Fibroblast of lung (primary cell): ENCODE data around the gene LDLRAD4. TPM values are rescaled to one million over a fixed set of nuclear protein-coding genes. Genes with fewer than 3 reads are reported as not detected.
"Not testable (repeated sequence)": the region's sequence is repeated elsewhere in the genome, so short reads cannot be mapped to it uniquely, and the experiment has no call there.

Source experiments
- DNase-seq, 2 donors: peaks; one replicate each; pipeline versions ENCODE4 v3.0.0 to v3.0.0-alpha.2; 2010; ENCODE audit warnings: low read depth in 2 of 2
- H2AFZ ChIP-seq: 2 replicates; pipeline ENCODE4 v1.5.1; 2012; ENCODE audit warnings: low read length, control low read depth, inconsistent platforms
- H3K27ac ChIP-seq: 2 replicates; pipeline ENCODE4 v1.5.1; 2011; ENCODE audit warnings: low read length, control low read depth; ENCODE audit not compliant: insufficient read depth
- H3K27me3 ChIP-seq: 2 replicates; pipeline ENCODE4 v1.5.1; 2011; ENCODE audit warnings: mild to moderate bottlenecking, low read length; ENCODE audit not compliant: control insufficient read depth, insufficient read depth
- H3K36me3 ChIP-seq: 2 replicates; pipeline ENCODE4 v1.5.1; 2011; ENCODE audit warnings: low read length; ENCODE audit not compliant: control insufficient read depth, insufficient read depth
- H3K4me1 ChIP-seq: 2 replicates; pipeline ENCODE4 v1.5.1; 2011; ENCODE audit warnings: low read length; ENCODE audit not compliant: control insufficient read depth, insufficient read depth; ENCODE audit errors: extremely low read depth
- H3K4me2 ChIP-seq: 2 replicates; pipeline ENCODE4 v1.5.1; 2011; ENCODE audit warnings: low read length, control low read depth; ENCODE audit not compliant: insufficient read depth; ENCODE audit errors: extremely low read depth
- H3K4me3 ChIP-seq, 4 experiments: fragments of 200-600 bp in 1 of 4; sonication (generic) in 1 of 4; replicated peaks in 1 of 4; 2 replicates each; pipeline ENCODE4 v1.5.1; 2011 to 2016; ENCODE audit warnings: low read length in 4 of 4, low read depth in 3 of 4, mild to moderate bottlenecking in 3 of 4, control low read depth in 2 of 4, inconsistent platforms in 1 of 4, mixed read lengths in 1 of 4; ENCODE audit not compliant: insufficient read depth in 1 of 4; ENCODE audit errors: control extremely low read depth in 1 of 4
- H3K79me2 ChIP-seq: 2 replicates; pipeline ENCODE4 v1.5.1; 2012; ENCODE audit warnings: mild to moderate bottlenecking, low read length, inconsistent platforms; ENCODE audit not compliant: control insufficient read depth, insufficient read depth
- H3K9ac ChIP-seq: 2 replicates; pipeline ENCODE4 v1.5.1; 2011; ENCODE audit warnings: mild to moderate bottlenecking, low read length, control low read depth; ENCODE audit not compliant: insufficient read depth
- H3K9me3 ChIP-seq: 2 replicates; pipeline ENCODE4 v1.5.1; 2012; ENCODE audit warnings: low read depth, low read length; ENCODE audit not compliant: control insufficient read depth, insufficient read depth
- H4K20me1 ChIP-seq: 2 replicates; pipeline ENCODE4 v1.5.1; 2011; ENCODE audit warnings: low read length; ENCODE audit not compliant: control insufficient read depth, insufficient read depth; ENCODE audit errors: extremely low read depth
- EZH2 ChIP-seq: IDR thresholded peaks from 2 replicates; pipeline ENCODE4 v1.5.1; 2012; ENCODE audit warnings: low read length, control low read depth, mild to moderate bottlenecking; ENCODE audit errors: missing control alignments
- polyA plus RNA-seq, 2 donors: library from polyadenylated mRNA; depleted of rRNA in 1 of 2; stranded (reverse) in 1 of 2; unstranded in 1 of 2; fragments of >200 nt; gene quantifications; 2 replicates each; pipeline ENCODE4 v1.2.1, GENCODE V29; 2011 to 2012; ENCODE audit warnings: missing spikeins in 1 of 2
- total RNA-seq: library from RNA; depleted of rRNA; stranded (reverse); fragments of >200 nt; gene quantifications from 2 replicates; pipeline ENCODE4 v1.2.1, GENCODE V29; 2014
- TF ChIP-seq, protein P1 (sequence below), 2 donors: IDR thresholded peaks in 1 of 2; conservative IDR thresholded peaks in 1 of 2; 1 replicate in 1 of 2; 2 replicates in 1 of 2; pipeline ENCODE4 v1.5.1; 2011 to 2012; ENCODE audit warnings: low read length in 2 of 2, control low read depth in 1 of 2, inconsistent platforms in 1 of 2, low read depth in 1 of 2, mild to moderate bottlenecking in 1 of 2

Gene LDLRAD4
- total and polyA plus RNA-seq, 2 donors (not counting 1 experiment from before 2014, with no cell fraction given): not detected

DNA sequence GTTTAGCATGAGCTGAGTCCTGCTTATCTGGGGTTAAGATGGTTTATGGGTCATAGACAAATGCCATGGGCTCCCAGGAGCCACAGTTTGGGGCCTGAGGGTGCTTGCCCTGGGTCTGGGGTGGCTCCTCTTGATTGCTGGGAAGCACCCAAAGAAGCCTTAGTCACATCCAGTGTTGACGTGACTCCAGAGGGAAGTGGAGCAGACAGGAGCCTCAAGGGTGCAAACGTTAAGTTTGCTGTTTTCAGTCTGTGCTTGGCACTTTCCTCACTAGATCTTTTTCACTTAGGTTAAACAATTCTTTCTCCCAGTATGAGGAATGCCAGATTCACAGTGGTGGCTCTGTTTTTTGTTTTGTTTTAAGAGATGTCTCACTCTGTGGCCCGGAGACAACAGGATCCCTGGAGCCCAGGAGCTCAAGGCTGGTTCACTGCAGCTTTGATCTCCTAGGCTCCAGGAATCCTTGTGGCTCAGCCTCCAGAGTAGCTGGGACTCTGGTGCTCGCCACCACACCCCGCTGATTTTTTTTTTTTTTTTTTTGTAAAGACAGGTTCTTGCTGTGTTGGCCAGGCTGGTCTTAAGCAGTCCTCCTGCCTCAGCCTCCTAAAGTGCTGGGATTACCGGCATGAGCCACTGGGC, 256.5 kb downstream of the LDLRAD4 start:
- DNase-seq: peak in 1 of 2 donors; percentile 22
- no peak overlapping the region for H3K9ac ChIP-seq
- TF ChIP-seq, protein P1, sequence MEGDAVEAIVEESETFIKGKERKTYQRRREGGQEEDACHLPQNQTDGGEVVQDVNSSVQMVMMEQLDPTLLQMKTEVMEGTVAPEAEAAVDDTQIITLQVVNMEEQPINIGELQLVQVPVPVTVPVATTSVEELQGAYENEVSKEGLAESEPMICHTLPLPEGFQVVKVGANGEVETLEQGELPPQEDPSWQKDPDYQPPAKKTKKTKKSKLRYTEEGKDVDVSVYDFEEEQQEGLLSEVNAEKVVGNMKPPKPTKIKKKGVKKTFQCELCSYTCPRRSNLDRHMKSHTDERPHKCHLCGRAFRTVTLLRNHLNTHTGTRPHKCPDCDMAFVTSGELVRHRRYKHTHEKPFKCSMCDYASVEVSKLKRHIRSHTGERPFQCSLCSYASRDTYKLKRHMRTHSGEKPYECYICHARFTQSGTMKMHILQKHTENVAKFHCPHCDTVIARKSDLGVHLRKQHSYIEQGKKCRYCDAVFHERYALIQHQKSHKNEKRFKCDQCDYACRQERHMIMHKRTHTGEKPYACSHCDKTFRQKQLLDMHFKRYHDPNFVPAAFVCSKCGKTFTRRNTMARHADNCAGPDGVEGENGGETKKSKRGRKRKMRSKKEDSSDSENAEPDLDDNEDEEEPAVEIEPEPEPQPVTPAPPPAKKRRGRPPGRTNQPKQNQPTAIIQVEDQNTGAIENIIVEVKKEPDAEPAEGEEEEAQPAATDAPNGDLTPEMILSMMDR (conservative IDR thresholded peaks at IDR 0.05 in 1 of 2, IDR thresholded peaks at IDR 0.05 in 1 of 2; ENCODE audit: low read depth in 1 of 2, low read length in 2 of 2): no peak
- TF ChIP-seq EZH2: no peak

DNA sequence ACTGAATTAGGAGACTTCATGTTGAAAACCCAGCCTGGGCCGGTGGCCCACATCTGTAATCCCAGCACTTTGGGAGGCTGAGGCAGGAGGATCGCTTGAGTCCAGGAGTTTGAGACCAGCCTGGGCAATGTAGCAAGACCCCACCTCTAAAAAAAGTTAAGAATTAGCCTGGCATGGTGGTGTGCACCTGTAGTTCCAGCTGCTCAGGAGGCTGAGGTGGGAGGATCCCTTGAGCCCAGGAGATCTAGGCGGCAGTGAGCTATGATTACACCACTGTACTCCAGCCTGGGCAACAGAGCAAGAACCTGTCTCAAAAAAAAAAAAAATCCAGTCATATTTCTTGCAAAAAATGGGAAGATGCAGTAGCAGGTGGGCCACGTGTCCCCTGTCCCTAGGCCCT, 257.8 kb downstream of the LDLRAD4 start:
- not testable (repeated sequence) for H3K4me3 ChIP-seq, H3K4me2 ChIP-seq, H3K27me3 ChIP-seq, H3K4me1 ChIP-seq, H3K9me3 ChIP-seq, H3K27ac ChIP-seq, H3K36me3 ChIP-seq, DNase-seq, H4K20me1 ChIP-seq, H2AFZ ChIP-seq, H3K79me2 ChIP-seq, H3K9ac ChIP-seq

More for the DNA sequence above, 256.5 kb downstream of the LDLRAD4 start:
- Histone ChIP-seq H4K20me1 (no peaks in the 10 kb centered on the region), H3K27me3 (no peaks in the 10 kb centered on the region), H3K4me3 (no peak overlapping the region), H3K4me2 (no peak overlapping the region), H3K36me3 (no peaks in the 10 kb centered on the region), H3K9me3 (no peaks in the 10 kb centered on the region), H2AFZ (no peak overlapping the region), H3K4me1 (no peaks in the 10 kb centered on the region), H3K79me2 (no peaks in the 10 kb centered on the region), H3K27ac (no peak overlapping the region)

DNA sequence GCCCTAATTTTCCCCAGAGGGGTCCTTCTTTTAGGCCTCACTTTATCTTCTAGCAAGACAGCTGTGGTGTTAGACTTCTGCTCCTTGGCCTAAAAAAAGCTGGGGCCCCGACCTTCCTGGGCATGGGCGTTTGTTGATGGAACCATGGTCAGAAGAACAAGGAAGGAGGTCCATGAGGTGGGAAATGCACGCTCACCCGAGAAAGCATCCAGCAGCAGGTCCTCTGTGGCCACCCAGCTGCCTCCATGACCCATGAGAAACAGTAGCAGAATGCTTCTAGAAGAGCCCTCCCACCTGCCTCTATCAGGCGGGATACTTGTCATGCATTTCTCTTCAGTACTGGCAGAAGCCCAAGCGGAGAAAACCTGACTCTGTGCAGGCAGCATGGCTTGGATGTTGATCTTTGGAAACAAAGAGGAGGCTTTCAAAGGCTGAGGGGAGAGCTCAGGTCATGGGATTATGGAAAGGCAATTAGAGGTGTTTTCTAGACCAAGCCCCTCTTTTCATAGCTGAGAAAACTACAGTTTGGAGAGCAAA, 258.7 kb downstream of the LDLRAD4 start:
- no peak overlapping the region for H3K4me3 ChIP-seq
- H3K9ac ChIP-seq: no peak overlapping the region
- H2AFZ ChIP-seq: no peak overlapping the region
- H3K4me1 ChIP-seq: no peaks in the 10 kb centered on the region
- DNase-seq: no peak
- no peaks in the 10 kb centered on the region for H3K79me2 ChIP-seq
- H4K20me1 ChIP-seq: no peaks in the 10 kb centered on the region
- H3K4me2 ChIP-seq: no peak overlapping the region
- TF ChIP-seq EZH2: no peak
- TF ChIP-seq, protein P1 (conservative IDR thresholded peaks at IDR 0.05 in 1 of 2, IDR thresholded peaks at IDR 0.05 in 1 of 2; ENCODE audit: low read depth in 1 of 2, low read length in 2 of 2): no peak
- H3K27ac ChIP-seq: no peak overlapping the region
- H3K36me3 ChIP-seq: no peaks in the 10 kb centered on the region
- H3K9me3 ChIP-seq: no peaks in the 10 kb centered on the region
- H3K27me3 ChIP-seq: no peaks in the 10 kb centered on the region
